Measurements from ENCODE around the gene PRKCB.

PRKCB gene

DNA sequence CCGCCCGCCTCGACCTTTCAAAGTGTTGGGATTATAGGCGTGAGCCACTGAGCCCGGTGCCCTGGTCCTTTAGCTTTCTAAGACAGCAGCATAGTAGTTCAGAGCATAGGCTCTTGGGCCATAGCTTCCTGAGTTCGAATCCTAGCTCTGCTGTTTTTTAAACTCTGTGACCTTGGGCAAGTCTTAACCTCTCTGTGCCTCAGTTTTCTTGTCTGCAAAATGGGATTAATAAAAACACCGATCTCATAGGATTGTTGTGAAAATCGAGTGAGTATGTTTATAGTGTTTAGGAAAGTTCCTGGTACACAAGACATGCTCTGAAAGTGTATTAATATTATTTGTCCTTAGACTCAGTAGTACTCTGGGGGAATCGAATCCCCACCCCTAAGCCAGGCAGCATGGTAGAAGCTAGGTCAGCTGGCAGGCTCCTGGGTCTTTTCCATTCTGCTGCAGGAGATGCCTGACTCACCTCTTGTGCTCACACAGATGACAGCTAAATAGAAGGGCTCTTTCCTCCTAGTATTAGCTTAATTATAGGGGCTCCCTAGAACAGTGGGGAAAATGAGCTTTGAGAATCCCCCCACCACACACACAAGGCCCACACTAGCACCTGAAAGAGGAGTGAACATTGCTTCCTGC lies 44.1 kb downstream of the PRKCB start:
- in situ Hi-C loops (cut with HindIII; ENCODE audit: low pct_unique_long_range_greater_than_20kb, low sequenced_read_pairs) = no loop called here

DNA sequence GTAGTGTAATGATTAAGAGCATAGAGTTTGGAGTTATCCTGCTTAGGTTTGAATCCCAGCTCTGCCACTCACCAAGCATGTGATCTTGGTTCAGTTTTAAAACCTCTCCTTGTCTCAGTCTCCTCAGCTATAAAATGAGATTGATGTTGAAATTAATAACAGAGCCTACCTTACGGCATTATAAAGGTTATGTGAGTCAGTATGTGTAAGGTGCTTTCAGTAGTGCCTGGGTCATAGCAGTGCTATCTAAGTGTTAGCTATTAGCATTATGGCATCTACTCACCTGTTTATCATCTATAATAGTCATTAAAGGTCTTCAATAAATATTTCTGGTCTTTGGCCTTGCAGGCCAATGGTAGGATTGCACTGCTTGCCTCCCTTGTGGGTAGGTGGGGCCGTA lies 53.4 kb downstream of the PRKCB start:
- TF ChIP-seq JUND (IDR thresholded peaks at IDR 0.05; ENCODE audit: low read depth) = no peak
- in situ Hi-C loops (cut with HindIII; ENCODE audit: low pct_unique_long_range_greater_than_20kb, low sequenced_read_pairs) = no loop called here
- no peak for DNase-seq (ENCODE audit: low read depth in 1 of 2, low spot score in 1 of 2)

More for the DNA sequence above, 44.1 kb downstream of the PRKCB start:
- DNase-seq (ENCODE audit: low read depth in 1 of 2, low spot score in 1 of 2) = no peak
- TF ChIP-seq JUND (IDR thresholded peaks at IDR 0.05; ENCODE audit: low read depth) = no peak

DNA sequence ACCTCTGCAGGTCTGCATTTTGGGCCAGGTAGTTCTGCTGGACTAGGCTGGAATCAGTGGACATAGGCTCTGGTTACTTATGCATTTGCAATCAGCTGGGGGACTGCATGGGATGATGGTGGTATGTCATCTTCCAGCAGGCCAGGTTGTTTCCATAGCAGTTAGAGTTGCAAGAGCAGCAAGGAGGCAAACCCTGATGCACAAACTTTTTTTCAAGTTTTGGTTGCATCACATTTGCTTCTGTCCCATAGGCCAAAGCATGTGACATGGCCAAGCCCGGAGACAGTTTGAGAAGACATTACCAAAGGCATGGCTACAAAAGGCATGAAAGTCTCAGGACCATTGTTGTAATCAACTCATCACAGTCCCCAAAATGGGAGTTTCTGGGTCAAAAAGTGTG lies 58.2 kb downstream of the PRKCB start:
- TF ChIP-seq JUND (IDR thresholded peaks at IDR 0.05; ENCODE audit: low read depth) = no peak
- in situ Hi-C loops (cut with HindIII; ENCODE audit: low pct_unique_long_range_greater_than_20kb, low sequenced_read_pairs) = no loop called here
- DNase-seq (ENCODE audit: low read depth in 1 of 2, low spot score in 1 of 2) = no peak

DNA sequence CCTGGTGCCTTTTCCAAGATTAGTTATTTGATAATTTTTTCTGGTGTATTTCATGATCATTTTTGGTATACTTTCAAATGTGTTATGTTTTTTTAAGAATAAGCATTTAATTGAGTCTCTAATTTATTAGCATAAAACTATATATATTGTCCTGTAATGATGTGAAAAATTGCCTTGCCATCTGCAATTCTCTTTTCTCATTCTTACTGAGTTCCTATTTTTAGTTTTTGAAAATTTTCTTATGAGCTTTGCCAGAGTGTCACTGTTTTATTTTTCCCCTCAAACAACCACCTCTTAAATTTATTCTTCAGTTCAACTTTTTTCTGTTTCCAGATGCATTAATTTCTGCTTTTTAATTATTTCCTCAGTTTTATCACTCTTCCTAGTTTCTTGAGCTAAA lies 59.3 kb downstream of the PRKCB start:
- DNase-seq (ENCODE audit: low read depth in 1 of 2, low spot score in 1 of 2) = no peak
- no peak for TF ChIP-seq JUND (IDR thresholded peaks at IDR 0.05; ENCODE audit: low read depth)
- in situ Hi-C loops (cut with HindIII; ENCODE audit: low pct_unique_long_range_greater_than_20kb, low sequenced_read_pairs) = no loop called here

DNA sequence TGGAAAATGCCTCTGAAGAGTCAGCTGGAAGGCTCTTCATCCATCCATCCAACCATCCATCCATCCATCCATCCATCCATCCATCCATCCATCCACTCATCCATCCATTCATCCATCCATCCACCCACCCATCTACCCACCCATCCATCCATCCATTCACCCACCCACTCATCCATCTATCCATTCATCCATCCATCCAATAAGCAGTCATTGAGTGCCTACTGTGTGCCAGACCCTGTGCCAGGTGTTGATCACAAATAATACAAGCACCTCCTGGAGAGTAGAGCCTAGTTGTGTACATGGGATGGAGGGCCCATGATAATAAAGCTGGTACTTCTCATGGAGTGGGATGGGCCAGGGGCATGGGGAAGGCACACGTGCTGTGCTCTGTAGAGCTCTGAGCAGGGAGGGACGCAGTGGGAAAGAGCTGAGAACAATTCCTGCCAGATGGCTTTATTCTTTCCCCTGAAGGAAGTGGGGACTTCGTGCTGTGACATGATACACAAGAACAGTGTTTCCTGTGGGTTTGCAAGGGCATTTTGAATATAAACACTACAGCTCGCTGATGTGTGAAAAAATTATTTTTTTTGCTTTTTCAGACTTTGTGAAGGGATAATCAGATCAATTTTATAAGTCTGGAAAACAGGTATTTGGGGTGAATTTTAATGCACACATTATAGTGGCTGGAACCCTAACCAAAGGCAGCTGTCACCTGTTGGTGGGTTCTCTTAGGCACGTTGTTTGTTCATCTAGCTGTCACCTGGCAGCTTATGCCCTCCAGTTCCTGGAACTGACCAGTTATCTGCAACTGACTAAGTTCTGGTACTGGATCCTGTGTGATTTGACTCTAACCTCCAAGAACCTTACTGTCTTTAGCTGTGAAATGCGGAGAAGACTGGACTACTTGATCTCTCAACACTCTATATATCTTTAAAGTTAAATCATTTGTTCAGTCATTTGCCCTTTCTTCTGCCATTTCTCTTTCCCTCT lies 61.3 kb downstream of the PRKCB start:
- DNase-seq (ENCODE audit: low read depth in 1 of 2, low spot score in 1 of 2) = no peak
- in situ Hi-C loops (cut with HindIII; ENCODE audit: low pct_unique_long_range_greater_than_20kb, low sequenced_read_pairs) = no loop called here
- TF ChIP-seq JUND (IDR thresholded peaks at IDR 0.05; ENCODE audit: low read depth) = no peak

DNA sequence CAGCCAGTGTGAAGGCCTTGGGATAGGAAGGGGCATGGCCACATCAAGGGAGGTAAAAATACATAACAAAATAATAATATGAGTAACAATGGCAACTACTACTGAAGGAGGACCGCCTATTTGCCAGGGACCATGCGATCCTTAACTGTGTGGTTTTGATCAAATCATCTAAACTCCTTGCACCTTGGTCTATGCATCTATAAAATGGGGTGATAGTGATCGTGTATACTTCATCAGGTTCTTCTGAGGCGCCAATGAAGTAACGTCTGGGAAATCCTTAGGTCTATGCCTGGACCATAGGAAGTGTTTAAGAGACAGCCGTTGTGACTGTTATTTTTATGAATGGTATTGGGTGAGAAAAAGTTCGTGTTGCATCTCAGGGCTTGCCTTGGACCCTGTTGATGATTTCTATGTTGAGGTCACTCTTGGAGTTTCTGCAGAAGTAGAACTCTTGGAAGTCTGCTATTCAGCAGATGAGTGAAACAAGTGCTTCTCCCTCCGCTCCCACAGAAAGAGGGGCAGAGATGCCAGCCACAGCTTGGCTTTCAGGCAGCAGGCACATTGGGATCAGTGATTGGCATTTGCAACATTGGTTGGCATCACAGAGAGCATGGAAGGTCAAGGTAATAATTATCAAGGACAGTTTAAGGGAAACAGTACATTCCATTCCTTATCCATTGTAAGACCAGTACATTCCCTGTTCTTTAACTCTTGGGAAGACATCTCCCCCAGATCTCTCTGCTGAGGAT lies 63.1 kb downstream of the PRKCB start:
- in situ Hi-C loops (cut with HindIII; ENCODE audit: low pct_unique_long_range_greater_than_20kb, low sequenced_read_pairs) = no loop called here
- TF ChIP-seq JUND (IDR thresholded peaks at IDR 0.05; ENCODE audit: low read depth) = no peak

DNA sequence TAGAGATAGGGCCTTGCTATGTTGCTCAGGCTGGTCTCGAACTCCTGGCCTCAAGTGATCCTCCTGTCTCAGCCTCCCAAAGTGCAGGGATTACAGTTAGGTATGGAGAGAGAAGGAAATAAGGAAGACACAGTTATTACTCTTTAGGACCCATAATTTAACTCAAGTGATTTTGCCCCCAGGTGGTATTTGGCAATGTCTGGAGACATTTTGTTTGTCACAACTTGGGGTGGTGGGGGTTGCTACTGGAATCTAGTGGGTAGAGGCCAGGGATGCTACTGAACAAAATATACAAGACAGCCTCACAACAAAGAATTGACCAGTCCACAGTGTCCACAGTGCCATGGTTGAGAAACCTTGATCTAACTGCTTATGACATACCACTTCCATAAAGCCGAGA lies 64.1 kb downstream of the PRKCB start:
- TF ChIP-seq JUND (IDR thresholded peaks at IDR 0.05; ENCODE audit: low read depth) = no peak
- no peak for DNase-seq (ENCODE audit: low read depth in 1 of 2, low spot score in 1 of 2)
- in situ Hi-C loops (cut with HindIII; ENCODE audit: low pct_unique_long_range_greater_than_20kb, low sequenced_read_pairs) = no loop called here

More for the DNA sequence above, 63.1 kb downstream of the PRKCB start:
- no peak for DNase-seq (ENCODE audit: low read depth in 1 of 2, low spot score in 1 of 2)

DNA sequence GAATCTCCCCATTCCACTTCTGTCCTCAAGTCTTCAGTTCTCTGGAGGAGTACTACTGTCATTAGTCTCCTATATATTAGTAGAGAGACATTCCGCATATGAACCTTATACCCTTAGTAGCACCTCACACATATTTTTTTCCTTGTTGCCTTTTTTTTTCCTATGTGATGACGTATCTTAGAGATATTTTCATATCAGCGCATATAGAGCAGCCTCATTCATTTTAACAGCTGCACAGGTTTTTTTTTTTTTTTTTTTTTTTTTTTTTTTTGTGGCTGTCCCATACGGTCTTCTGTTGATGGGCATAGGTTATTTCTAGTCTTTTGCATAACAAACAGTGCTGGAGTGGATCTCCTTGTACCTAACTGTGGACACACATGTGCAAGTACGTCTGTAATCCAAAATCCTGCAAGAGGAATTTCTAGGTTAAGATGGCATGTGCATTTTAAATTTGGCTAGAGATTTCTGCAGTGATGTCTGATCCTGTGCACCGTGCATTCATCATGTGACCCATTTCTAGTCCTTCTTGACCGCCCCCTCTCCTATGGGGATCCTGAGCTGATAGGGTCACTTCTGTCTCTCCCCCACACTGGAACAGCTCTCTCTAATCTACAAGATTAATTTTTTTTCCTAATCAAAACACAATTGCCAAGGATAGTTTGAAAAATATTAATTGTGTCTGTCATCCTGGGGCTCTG lies 64.8 kb downstream of the PRKCB start:
- TF ChIP-seq JUND (IDR thresholded peaks at IDR 0.05; ENCODE audit: low read depth) = no peak

DNA sequence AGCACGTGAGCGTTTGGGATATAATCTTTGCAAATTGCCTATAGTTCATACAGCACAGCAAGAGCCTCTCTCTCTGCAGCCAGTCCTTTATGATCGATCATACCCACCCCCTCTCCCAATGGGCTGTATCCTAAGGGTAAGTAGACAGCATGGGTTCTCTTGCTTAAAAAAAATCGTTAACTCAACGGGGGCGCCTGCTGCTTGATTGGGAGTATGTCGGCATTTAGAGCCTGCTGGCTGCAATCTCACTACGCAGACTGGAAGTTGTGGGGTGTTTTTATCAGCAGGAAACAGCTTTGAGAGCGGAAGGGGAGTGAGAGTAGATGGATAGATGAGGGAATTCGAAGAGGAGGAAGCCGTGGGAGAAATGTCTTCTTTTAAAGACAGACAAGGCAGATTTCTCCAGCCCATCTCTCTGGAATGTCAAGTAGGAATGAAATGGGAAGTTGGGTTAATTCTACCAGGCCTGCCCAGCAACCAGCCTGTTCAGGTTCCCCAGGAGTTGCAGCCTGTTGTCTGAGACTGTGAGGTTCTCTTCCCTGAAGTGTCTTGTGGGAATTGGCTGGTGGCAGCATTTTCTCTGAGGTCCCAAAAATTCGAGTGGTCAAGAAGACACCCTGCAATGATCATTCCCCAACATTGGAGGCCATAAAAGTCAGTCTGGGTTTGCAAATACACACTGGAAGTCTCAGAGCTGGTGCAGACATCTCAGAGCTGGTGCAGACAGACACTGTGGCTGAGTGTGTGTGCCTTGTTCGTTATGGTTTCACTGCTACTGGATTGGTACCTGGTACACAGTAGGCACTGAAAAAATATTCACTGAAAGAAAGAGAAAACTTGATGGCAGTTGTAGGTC lies 65.6 kb downstream of the PRKCB start:
- DNase-seq (ENCODE audit: low read depth in 1 of 2, low spot score in 1 of 2) = no peak
- in situ Hi-C loops (cut with HindIII; ENCODE audit: low pct_unique_long_range_greater_than_20kb, low sequenced_read_pairs) = no loop called here
- no peak for TF ChIP-seq JUND (IDR thresholded peaks at IDR 0.05; ENCODE audit: low read depth)

More for the DNA sequence above, 64.8 kb downstream of the PRKCB start:
- in situ Hi-C loops (cut with HindIII; ENCODE audit: low pct_unique_long_range_greater_than_20kb, low sequenced_read_pairs) = no loop called here
- DNase-seq (ENCODE audit: low read depth in 1 of 2, low spot score in 1 of 2) = no peak

DNA sequence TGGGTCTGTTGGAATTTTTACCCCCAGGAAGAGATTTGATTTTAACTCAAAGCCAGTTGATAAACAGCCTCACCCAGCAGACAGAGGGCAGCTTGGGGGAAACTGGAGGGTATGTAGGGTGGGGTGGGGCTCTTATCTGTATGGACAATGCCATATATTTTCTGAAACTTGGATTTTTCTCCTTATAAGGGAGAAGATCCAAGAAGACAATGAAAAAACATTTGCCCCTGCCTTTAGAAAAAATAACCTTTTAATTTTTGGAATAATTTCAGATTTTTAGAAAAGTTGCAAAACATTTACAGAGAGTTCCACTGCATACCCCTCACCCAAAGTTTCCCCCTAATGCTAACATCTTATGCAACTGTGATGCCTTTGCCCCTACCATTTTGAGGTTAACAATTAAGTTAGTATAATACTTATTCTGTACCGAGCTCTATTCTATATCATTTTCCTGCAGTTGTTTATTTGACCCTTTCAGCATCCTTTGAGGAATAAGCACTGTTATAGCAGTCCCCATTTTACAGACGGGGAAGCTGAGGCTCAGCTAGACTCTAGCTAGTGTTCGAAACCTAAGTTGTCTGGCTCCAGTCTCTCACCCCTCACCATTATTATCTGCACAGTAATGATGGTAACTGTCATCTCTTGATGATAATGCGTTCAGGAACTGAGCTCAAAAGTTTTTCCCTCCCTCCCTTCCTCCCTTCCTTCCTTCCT lies 66.4 kb downstream of the PRKCB start:
- no peak for DNase-seq (ENCODE audit: low read depth in 1 of 2, low spot score in 1 of 2)
- no peak for TF ChIP-seq JUND (IDR thresholded peaks at IDR 0.05; ENCODE audit: low read depth)
- in situ Hi-C loops (cut with HindIII; ENCODE audit: low pct_unique_long_range_greater_than_20kb, low sequenced_read_pairs) = no loop called here

All from T47D (cell line).